Uterus (tissue), 4 donors: Measurements from ENCODE around the gene CRB1. TPM values are rescaled to one million over a fixed set of nuclear protein-coding genes. Genes with fewer than 3 reads are reported as not detected.

ENCODE experiments used
- DNase-seq, 2 donors: peaks; one replicate each; pipeline ENCODE4 v3.0.0-alpha.2; 2019 to 2020
- H3K27ac ChIP-seq, 2 donors: fragments of 200-600 bp; sonication (generic); 1 replicate in 1 of 2; 2 replicates in 1 of 2; pipeline ENCODE4 v1.5.1; 2016 to 2018
- H3K27me3 ChIP-seq, 2 donors: fragments of 200-600 bp; sonication (generic); one replicate each; pipeline ENCODE4 v1.5.1; 2018 to 2019; ENCODE audit warnings: control low read depth in 1 of 2
- H3K36me3 ChIP-seq, 2 donors: fragments of 200-600 bp; sonication (generic); one replicate each; pipeline ENCODE4 v1.5.1; 2019; ENCODE audit warnings: control low read depth in 1 of 2
- H3K4me1 ChIP-seq, 2 donors: fragments of 200-600 bp; sonication (generic); one replicate each; pipeline ENCODE4 v1.5.1; 2018 to 2019; ENCODE audit warnings: control low read depth in 1 of 2
- H3K4me3 ChIP-seq, 2 donors: fragments of 200-600 bp; sonication (generic); 1 replicate in 1 of 2; 2 replicates in 1 of 2; pipeline ENCODE4 v1.5.1; 2018 to 2019; ENCODE audit warnings: mild to moderate bottlenecking in 1 of 2
- H3K9me3 ChIP-seq, 2 donors: fragments of 200-600 bp; sonication (generic); one replicate each; pipeline ENCODE4 v1.5.1; 2019; ENCODE audit warnings: control low read depth in 1 of 2
- POLR2A ChIP-seq, 2 donors: fragments of 450-650 bp; IDR thresholded peaks; one replicate each; pipeline ENCODE4 v1.6.1; 2016; ENCODE audit warnings: antibody characterized with exemption in 2 of 2, mild to moderate bottlenecking in 1 of 2, moderate library complexity in 1 of 2
- intact Hi-C: fragments of 100-400 bp; cut with DNase I; formaldehyde crosslinking; loops from one replicate; pipeline ENCODE4 v1.15.1; 2023; ENCODE audit warnings: low total_unique reads
- total RNA-seq, 4 donors: library from RNA; depleted of rRNA in 3 of 4; stranded (reverse); fragments of >200 nt in 3 of 4; gene quantifications; one replicate each; pipeline versions ENCODE4 v1.1.0 to v1.2.4, GENCODE V29; 2014 to 2023
- TF ChIP-seq, protein P1 (sequence below), 4 experiments: fragments of 200-600 bp in 2 of 4; fragments of 450-650 bp in 2 of 4; sonication (generic) in 2 of 4; IDR thresholded peaks; one replicate each; pipeline ENCODE4 v1.5.1; 2016 to 2019; ENCODE audit warnings: antibody characterized with exemption in 4 of 4, mild to moderate bottlenecking in 2 of 4, moderate library complexity in 1 of 4
- donor health status: DM: yes; HTN: yes; CAD: no.

CRB1 gene
- total RNA-seq, 4 donors from 2014 or later: 0.55 to 1.0 TPM; not detected in 2

DNA sequence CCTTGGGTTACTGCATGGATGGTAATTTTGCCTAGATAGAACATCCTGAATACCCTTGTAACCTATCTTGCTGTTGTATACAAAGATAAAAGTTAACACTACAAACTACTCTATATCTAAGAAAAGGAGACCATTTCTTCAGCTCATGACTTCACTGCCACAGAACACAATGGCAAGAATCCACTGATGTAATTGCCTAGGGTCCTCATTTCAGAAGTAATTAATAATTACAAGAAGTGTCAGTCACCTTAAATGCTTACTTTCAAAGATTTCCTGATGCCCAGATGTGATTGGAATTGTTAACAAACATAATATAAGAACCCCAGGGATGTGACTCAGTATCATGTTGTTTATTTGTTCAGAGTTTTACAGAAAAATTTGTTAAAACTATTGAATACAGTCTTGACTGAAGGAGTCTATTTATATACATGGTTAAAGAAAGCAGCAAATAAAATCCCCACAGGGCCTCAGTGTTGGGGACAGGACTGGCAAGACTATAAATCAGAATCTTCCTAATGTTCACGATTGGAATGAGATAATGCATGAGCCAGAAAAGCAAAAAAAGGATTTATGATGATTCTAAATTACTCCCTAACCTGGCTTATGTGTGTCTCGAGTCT, 83.9 kb downstream of the CRB1 start:
- Histone ChIP-seq H3K27ac (no peak overlapping the region), H3K9me3 (no peaks in the 10 kb centered on the region), H3K4me3 (no peak overlapping the region), H3K27me3 (no peaks in the 10 kb centered on the region), H3K36me3 (no peaks in the 10 kb centered on the region), H3K4me1 (no peaks in the 10 kb centered on the region)
- intact Hi-C loops: no loop called here
- no peak for DNase-seq
- TF ChIP-seq POLR2A (IDR thresholded peaks at IDR 0.05): no peak
- TF ChIP-seq, protein P1, sequence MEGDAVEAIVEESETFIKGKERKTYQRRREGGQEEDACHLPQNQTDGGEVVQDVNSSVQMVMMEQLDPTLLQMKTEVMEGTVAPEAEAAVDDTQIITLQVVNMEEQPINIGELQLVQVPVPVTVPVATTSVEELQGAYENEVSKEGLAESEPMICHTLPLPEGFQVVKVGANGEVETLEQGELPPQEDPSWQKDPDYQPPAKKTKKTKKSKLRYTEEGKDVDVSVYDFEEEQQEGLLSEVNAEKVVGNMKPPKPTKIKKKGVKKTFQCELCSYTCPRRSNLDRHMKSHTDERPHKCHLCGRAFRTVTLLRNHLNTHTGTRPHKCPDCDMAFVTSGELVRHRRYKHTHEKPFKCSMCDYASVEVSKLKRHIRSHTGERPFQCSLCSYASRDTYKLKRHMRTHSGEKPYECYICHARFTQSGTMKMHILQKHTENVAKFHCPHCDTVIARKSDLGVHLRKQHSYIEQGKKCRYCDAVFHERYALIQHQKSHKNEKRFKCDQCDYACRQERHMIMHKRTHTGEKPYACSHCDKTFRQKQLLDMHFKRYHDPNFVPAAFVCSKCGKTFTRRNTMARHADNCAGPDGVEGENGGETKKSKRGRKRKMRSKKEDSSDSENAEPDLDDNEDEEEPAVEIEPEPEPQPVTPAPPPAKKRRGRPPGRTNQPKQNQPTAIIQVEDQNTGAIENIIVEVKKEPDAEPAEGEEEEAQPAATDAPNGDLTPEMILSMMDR (IDR thresholded peaks at IDR 0.05): no peak

DNA sequence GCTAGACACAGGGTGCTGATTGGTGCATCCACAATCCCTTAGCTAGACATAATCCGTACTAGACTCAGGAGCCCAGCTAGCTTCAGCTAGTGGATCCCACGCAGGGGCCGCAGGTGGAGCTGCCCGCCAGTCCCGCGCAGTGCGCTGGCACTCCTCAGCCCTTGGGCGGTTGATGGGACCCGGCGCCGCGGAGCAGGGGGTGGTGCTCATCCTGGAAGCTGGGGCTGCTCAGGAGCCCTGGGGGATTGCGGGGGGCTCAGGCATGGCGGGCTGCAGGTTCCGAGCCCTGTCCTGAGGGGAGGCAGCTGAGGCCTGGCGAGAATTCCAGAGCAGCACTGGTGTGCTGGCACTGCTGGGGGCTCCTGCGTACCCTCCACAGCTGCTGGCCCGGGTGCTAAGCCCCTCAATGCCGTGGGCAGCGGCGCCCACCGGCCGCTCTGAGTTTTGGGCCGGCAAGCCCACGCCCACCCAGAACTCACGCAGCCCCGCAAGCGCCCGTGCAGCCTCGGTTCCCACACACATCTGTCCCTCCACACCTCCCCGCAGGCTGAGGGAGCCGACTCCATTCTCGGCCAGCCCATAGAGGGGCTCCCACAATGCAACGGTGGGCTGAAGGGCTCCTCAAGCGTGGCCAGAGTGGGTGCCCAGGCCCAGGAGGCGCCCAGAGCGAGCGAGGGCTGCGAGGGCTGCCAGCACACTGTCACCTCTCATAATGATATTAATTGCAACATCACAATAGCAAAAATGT, 87.4 kb downstream of the CRB1 start:
- Histone ChIP-seq H3K27me3 (no peaks in the 10 kb centered on the region), H3K36me3 (no peaks in the 10 kb centered on the region), H3K27ac (no peak overlapping the region), H3K9me3 (no peaks in the 10 kb centered on the region), H3K4me1 (no peaks in the 10 kb centered on the region), H3K4me3 (no peak overlapping the region)
- DNase-seq: no peak
- TF ChIP-seq, protein P1 (IDR thresholded peaks at IDR 0.05): no peak
- TF ChIP-seq POLR2A (IDR thresholded peaks at IDR 0.05): no peak
- intact Hi-C loops: no loop called here

DNA sequence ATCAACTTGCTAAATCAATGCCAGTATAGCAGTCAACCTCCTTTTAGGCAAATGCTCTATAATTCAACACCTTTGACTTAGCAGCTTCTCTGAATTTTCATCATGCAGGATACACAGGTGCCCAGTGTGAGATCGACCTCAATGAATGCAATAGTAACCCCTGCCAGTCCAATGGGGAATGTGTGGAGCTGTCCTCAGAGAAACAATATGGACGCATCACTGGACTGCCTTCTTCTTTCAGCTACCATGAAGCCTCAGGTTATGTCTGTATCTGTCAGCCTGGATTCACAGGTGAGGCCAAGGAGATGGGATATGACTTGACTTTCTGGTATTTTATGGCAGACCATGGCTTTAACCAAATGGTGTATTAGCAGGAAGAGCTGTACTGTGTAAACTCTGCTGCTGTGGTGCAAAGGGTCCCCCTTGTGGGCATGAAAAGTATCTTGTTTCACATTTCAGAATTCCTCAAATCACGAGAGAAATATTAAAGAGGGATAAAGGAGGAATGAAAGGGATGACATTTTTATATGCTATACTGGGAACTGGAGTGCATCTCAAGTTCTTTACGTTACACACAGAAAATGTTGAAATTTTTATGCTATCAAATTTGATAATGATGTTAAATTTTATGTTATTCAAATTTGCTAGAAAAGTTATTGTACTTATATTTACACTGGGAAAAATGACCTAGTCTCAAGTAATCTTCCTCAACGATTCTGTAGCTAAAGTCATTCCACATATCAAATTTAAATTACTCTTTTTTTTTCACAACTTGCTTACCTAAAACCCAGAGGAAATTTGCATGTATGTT, 88.9 kb downstream of the CRB1 start:
- Histone ChIP-seq H3K4me1 (no peaks in the 10 kb centered on the region), H3K27me3 (no peaks in the 10 kb centered on the region), H3K9me3 (no peaks in the 10 kb centered on the region), H3K4me3 (no peak overlapping the region), H3K36me3 (no peaks in the 10 kb centered on the region), H3K27ac (no peak overlapping the region)
- intact Hi-C loops: no loop called here
- TF ChIP-seq POLR2A (IDR thresholded peaks at IDR 0.05): no peak
- TF ChIP-seq, protein P1 (IDR thresholded peaks at IDR 0.05): peak; percentile 15 to 48 (median 33)
- no peak for DNase-seq

DNA sequence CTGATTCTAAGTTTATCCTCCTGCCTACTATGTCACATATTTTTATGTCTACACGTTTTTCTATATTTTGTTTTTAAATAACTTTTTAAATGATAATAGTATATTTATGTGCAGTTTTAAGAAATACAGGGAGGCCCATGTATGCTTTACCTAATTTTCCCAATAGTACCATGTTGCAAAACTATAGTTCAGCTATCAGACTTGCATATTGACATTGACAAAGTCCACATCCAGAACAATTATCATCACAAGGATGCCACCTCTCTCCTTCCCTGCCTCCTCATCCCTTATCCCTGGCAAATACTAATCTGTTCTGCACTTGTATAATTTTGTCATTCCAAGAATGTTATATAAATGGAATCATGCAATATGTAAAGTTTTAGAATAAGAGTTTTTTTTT, 90.9 kb downstream of the CRB1 start:
- no peak for TF ChIP-seq POLR2A (IDR thresholded peaks at IDR 0.05)
- TF ChIP-seq, protein P1 (IDR thresholded peaks at IDR 0.05): no peak
- no peak overlapping the region for H3K4me3 ChIP-seq
- DNase-seq: no peak
- no peak overlapping the region for H3K27ac ChIP-seq
- no peaks in the 10 kb centered on the region for H3K27me3 ChIP-seq
- intact Hi-C loops: no loop called here
- no peaks in the 10 kb centered on the region for H3K4me1 ChIP-seq
- H3K36me3 ChIP-seq: no peaks in the 10 kb centered on the region
- H3K9me3 ChIP-seq: no peaks in the 10 kb centered on the region

DNA sequence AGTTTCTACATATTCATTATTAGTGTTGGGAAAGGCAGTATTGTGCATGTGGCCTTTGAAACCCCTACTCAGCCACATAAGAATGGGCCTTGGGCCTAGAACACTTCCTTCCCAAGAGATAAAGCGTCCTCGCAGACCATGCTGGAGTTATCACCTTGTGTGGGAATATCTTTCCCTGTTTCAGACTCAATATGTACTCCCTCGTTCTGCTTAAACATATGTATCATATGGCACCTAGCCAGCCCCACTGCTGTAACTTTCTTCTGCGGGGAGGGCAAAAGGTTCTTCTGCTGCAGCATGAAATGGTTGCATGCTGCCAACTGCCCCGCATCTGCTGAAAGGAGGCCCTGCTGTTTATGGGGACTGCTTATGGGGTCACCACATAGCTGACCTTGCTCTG, 92.0 kb downstream of the CRB1 start:
- DNase-seq: no peak
- Histone ChIP-seq H3K36me3 (no peaks in the 10 kb centered on the region), H3K9me3 (no peaks in the 10 kb centered on the region), H3K27me3 (no peaks in the 10 kb centered on the region), H3K4me3 (no peak overlapping the region), H3K27ac (no peak overlapping the region), H3K4me1 (no peaks in the 10 kb centered on the region)
- intact Hi-C loops: no loop called here
- TF ChIP-seq, protein P1 (IDR thresholded peaks at IDR 0.05): no peak
- no peak for TF ChIP-seq POLR2A (IDR thresholded peaks at IDR 0.05)
